B cell (primary cell): Measurements from ENCODE around the gene WDR7. TPM values are rescaled to one million over a fixed set of nuclear protein-coding genes. Genes with fewer than 3 reads are reported as not detected.

Source experiments
- ATAC-seq: fragments of 200-7000 bp; cut with Tn5 transposase; one replicate; pipeline ENCODE4 v1.10.0; 2021; ENCODE audit warnings: low read depth, mild to moderate bottlenecking, moderate number of reproducible peaks, moderate library complexity
- CTCF ChIA-PET: fragments of 350-600 bp; sonication (Branson Sonifier 250); formaldehyde crosslinking; loops from one replicate; lab custom pipeline; 2021; ENCODE audit warnings: antibody characterized with exemption, inconsistent platforms; lab: Charles Lee
- POLR2A ChIA-PET: fragments of 350-600 bp; sonication (Branson Sonifier 250); formaldehyde crosslinking; loops from one replicate; lab custom pipeline; 2021; ENCODE audit warnings: antibody characterized with exemption; lab: Charles Lee
- DNase-seq: peaks from one replicate; pipeline ENCODE4 v3.0.0; 2013
- H2AFZ ChIP-seq: 2 replicates; pipeline ENCODE4 v1.6.1; 2012; ENCODE audit warnings: mild to moderate bottlenecking, low read depth, low read length; ENCODE audit not compliant: insufficient read depth, poor library complexity, severe bottlenecking
- H3K27ac ChIP-seq, 2 donors: 1 replicate in 1 of 2; 2 replicates in 1 of 2; pipeline ENCODE4 v1.5.1; 2012 to 2013; ENCODE audit warnings: low read length in 2 of 2, mild to moderate bottlenecking in 2 of 2, moderate library complexity in 1 of 2
- H3K27me3 ChIP-seq, 4 experiments: fragments of 200-600 bp in 1 of 4; sonication (generic) in 1 of 4; replicated peaks in 1 of 4; 1 replicate in 2 of 4; 2 replicates in 2 of 4; pipeline versions ENCODE4 v1.6.1 to v1.7.0; 2013 to 2016; ENCODE audit warnings: low read length in 3 of 4, mild to moderate bottlenecking in 2 of 4, mixed read lengths in 1 of 4, moderate library complexity in 1 of 4; ENCODE audit not compliant: insufficient read depth in 4 of 4, control insufficient read depth in 3 of 4; ENCODE audit errors: control extremely low read depth in 1 of 4
- H3K36me3 ChIP-seq, 2 experiments: replicated peaks in 1 of 2; 1 replicate in 1 of 2; 2 replicates in 1 of 2; pipeline versions ENCODE4 v1.6.1 to v1.7.1; 2013; ENCODE audit warnings: low read length in 1 of 2; ENCODE audit not compliant: insufficient read depth in 2 of 2, control insufficient read depth in 1 of 2; ENCODE audit errors: control extremely low read depth in 1 of 2, extremely low read depth in 1 of 2
- H3K4me1 ChIP-seq, 2 donors: fragments of 200-600 bp in 1 of 2; sonication (generic) in 1 of 2; 1 replicate in 1 of 2; 2 replicates in 1 of 2; pipeline versions ENCODE4 v1.5.1 to v1.6.1; 2013 to 2017; ENCODE audit warnings: low read length in 2 of 2; ENCODE audit not compliant: control insufficient read depth in 2 of 2, insufficient read depth in 2 of 2
- H3K4me2 ChIP-seq: replicated peaks from 2 replicates; pipeline ENCODE3; 2012; ENCODE audit warnings: mild to moderate bottlenecking, low read depth, low read length; ENCODE audit not compliant: poor library complexity, severe bottlenecking
- H3K4me3 ChIP-seq, 5 experiments: fragments of 200-600 bp in 1 of 5; sonication (generic) in 1 of 5; 1 replicate in 3 of 5; 2 replicates in 2 of 5; pipeline versions ENCODE4 v1.5.1 to v1.7.0; 2011 to 2016; ENCODE audit warnings: low read length in 4 of 5, mild to moderate bottlenecking in 4 of 5, low read depth in 2 of 5, control low read depth in 1 of 5, moderate library complexity in 1 of 5; ENCODE audit not compliant: insufficient read depth in 1 of 5; ENCODE audit errors: control extremely low read depth in 1 of 5, extremely low read depth in 1 of 5
- H3K79me2 ChIP-seq: fragments of 200-600 bp; sonication (generic); one replicate; pipeline ENCODE4 v1.6.0; 2016; ENCODE audit warnings: low read length; ENCODE audit not compliant: control insufficient read depth, insufficient read depth
- H3K9ac ChIP-seq: fragments of 200-600 bp; sonication (generic); 2 replicates; pipeline ENCODE4 v1.6.1; 2017; ENCODE audit warnings: mild to moderate bottlenecking, low read length, moderate library complexity
- H3K9me3 ChIP-seq, 3 donors: one replicate each; pipeline versions ENCODE4 v1.6.1 to v1.7.1; 2013; ENCODE audit warnings: low read length in 2 of 3; ENCODE audit not compliant: control insufficient read depth in 2 of 3, insufficient read depth in 1 of 3; ENCODE audit errors: control extremely low read depth in 1 of 3
- H4K20me1 ChIP-seq: 2 replicates; pipeline ENCODE4 v1.6.0; 2012; ENCODE audit warnings: mild to moderate bottlenecking, low read length; ENCODE audit not compliant: insufficient read depth, control insufficient read depth, poor library complexity, severe bottlenecking
- H3K27ac Mint-ChIP-seq: one replicate; pipeline ENCODE4 v1.8.0; 2021; ENCODE audit warnings: mixed read lengths
- H3K27me3 Mint-ChIP-seq: one replicate; pipeline ENCODE4 v1.8.0; 2021; ENCODE audit warnings: mixed read lengths
- H3K4me1 Mint-ChIP-seq: one replicate; pipeline ENCODE4 v1.8.0; 2021; ENCODE audit warnings: mixed read lengths
- H3K4me3 Mint-ChIP-seq: one replicate; pipeline ENCODE4 v1.8.0; 2021; ENCODE audit warnings: mixed read lengths
- H3K9me3 Mint-ChIP-seq: one replicate; pipeline ENCODE4 v1.8.0; 2022; ENCODE audit warnings: mixed read lengths; ENCODE audit not compliant: insufficient read depth
- CTCF ChIP-seq: fragments of 200-600 bp; IDR thresholded peaks from one replicate; pipeline ENCODE4 v1.8.0; 2022; ENCODE audit warnings: antibody characterized with exemption, mild to moderate bottlenecking
- EZH2 ChIP-seq: IDR thresholded peaks from 2 replicates; pipeline ENCODE4 v1.6.1; 2012; ENCODE audit warnings: borderline replicate concordance, low read depth, mild to moderate bottlenecking, moderate library complexity, low read length; ENCODE audit not compliant: insufficient read depth, poor library complexity, severe bottlenecking
- WGBS: methylation state at CpG from one replicate; pipeline ENCODE4 v1.1.5; 2013; ENCODE audit warnings: missing lambda C conversion rate; ENCODE audit not compliant: insufficient coverage; 5-methylcytosine and 5-hydroxymethylcytosine counted together
- intact Hi-C: fragments of 100-400 bp; cut with micrococcal nuclease; formaldehyde crosslinking; loops from one replicate; pipeline ENCODE4 v1.10.0; 2022
- polyA plus RNA-seq: library from polyadenylated mRNA; depleted of rRNA; stranded (reverse); fragments of >200 nt; gene quantifications from 2 replicates; pipeline ENCODE4 v1.2.3, GENCODE V29; 2012
- total RNA-seq, 2 donors: library from RNA; stranded (reverse); fragments of 120-200 nt in 1 of 2; gene quantifications; 1 replicate in 1 of 2; 2 replicates in 1 of 2; pipeline versions ENCODE4 v1.2.3 to v1.2.4, GENCODE V29; 2013 to 2022

The WDR7 gene
- total and polyA plus RNA-seq, 2 donors (not counting 1 experiment from before 2014, with no cell fraction given), result 5.5 to 45.0 TPM

DNA sequence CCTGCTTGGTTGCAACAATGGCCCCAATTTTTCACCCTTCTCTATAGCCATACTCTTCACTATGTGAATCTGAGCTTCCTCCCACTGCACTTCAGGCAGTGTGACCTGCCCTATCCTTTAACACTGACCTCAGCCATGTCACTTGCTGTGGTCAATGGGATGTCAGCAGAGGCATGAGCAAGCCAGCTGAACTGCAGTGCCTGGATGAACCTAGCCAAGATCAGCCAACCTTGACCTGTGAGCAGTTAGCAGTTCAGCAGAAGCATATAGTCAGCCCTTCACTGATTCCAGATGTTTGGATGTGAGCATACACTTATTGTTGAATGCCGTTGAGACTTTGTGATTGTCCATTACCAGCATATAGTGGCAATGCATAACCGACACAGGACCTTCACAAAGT is 432.3 kb downstream of the WDR7 start:
- ATAC-seq (no peak), DNase-seq (no peak)
- TF ChIP-seq CTCF, result no peak
- TF ChIP-seq EZH2, result no peak
- no peak overlapping the region for H3K9ac ChIP-seq
- H3K79me2 ChIP-seq, result no peaks in the 10 kb centered on the region
- peaks cover 0 to 97% (median 75%) of the 10 kb centered on the region in 4 experiments for H3K27me3 ChIP-seq
- no peak overlapping the region for H3K4me2 ChIP-seq
- POLR2A ChIA-PET, result no interaction called here
- H3K4me1 ChIP-seq, result peaks cover 19 to 24% of the 10 kb centered on the region in 2 donors
- no peak overlapping the region for H3K27ac Mint-ChIP-seq
- H3K36me3 ChIP-seq, result no peaks in the 10 kb centered on the region
- H3K4me1 Mint-ChIP-seq, result peaks cover 25% of the 10 kb centered on the region
- peaks cover 12% of the 10 kb centered on the region for H3K9me3 Mint-ChIP-seq
- peaks cover 92% of the 10 kb centered on the region for H3K27me3 Mint-ChIP-seq
- no peak overlapping the region for H3K4me3 ChIP-seq
- H3K4me3 Mint-ChIP-seq, result no peak overlapping the region
- 86% methylated on average over 2 of the region's 2 CpGs for WGBS
- peaks cover 9 to 48% (median 25%) of the 10 kb centered on the region in 3 donors for H3K9me3 ChIP-seq
- no peaks in the 10 kb centered on the region for H4K20me1 ChIP-seq
- intact Hi-C loops, result no loop called here
- no peak overlapping the region for H3K27ac ChIP-seq
- CTCF ChIA-PET, result no interaction called here
- no peak overlapping the region for H2AFZ ChIP-seq

- H3K4me1 ChIP-seq, result peaks cover 18 to 23% of the 10 kb centered on the region in 2 donors
- H3K27ac Mint-ChIP-seq, result no peak overlapping the region
- intact Hi-C loops, result no loop called here
- TF ChIP-seq CTCF (no peak), EZH2 (no peak)
- H3K27me3 Mint-ChIP-seq, result peaks cover 90% of the 10 kb centered on the region
- WGBS, result 55% methylated on average over 6 of the region's 11 CpGs
- no peak overlapping the region for H3K27ac ChIP-seq
- peaks cover 12% of the 10 kb centered on the region for H3K9me3 Mint-ChIP-seq
- H3K9ac ChIP-seq, result no peak overlapping the region
- H3K79me2 ChIP-seq, result no peaks in the 10 kb centered on the region
- H3K27me3 ChIP-seq, result peaks cover 0 to 94% (median 68%) of the 10 kb centered on the region in 4 experiments
- no peak for ATAC-seq
- H4K20me1 ChIP-seq, result no peaks in the 10 kb centered on the region
- POLR2A ChIA-PET, result no interaction called here
- H2AFZ ChIP-seq, result no peak overlapping the region
- no peak overlapping the region for H3K4me3 ChIP-seq
- peaks cover 28% of the 10 kb centered on the region for H3K4me1 Mint-ChIP-seq
- no peak for DNase-seq
- H3K36me3 ChIP-seq, result no peaks in the 10 kb centered on the region
- CTCF ChIA-PET, result no interaction called here
- H3K4me2 ChIP-seq, result no peak overlapping the region
- H3K4me3 Mint-ChIP-seq, result peak overlapping the region; percentile 23
- H3K9me3 ChIP-seq, result peaks cover 8 to 39% (median 25%) of the 10 kb centered on the region in 3 donors
These were observed 433.4 kb downstream of the WDR7 start for GRCh38 chr18:57084331-57085271.
